NCI-H1930 (cell line): ENCODE results near the gene CRABP2.

Experiments used
- DNase-seq, 2 experiments: peaks; one replicate each; lab custom pipeline; 2025; lab: John Stamatoyannopoulos, UW

The CRABP2 gene

DNA sequence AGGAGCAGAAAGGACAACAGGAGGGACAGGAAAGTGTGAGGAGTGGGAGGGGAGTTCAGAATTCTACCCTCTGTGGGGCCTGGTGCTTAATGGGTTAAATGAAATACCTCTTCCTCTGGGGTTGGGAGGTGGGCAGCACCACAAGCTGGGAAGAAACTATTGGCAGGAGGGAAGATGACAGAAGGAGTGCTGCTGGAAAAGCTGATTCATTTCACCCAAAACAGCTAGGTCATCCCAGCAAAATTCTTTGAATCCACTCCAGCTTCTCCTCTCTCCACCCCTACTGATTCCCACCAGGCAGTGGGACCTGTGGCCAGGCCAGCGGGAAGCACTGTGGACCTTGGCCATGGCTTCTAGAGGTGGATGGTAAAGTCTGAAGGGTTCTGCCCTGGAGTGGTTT lies 50.7 kb downstream of the CRABP2 start:
- no peak for DNase-seq

DNA sequence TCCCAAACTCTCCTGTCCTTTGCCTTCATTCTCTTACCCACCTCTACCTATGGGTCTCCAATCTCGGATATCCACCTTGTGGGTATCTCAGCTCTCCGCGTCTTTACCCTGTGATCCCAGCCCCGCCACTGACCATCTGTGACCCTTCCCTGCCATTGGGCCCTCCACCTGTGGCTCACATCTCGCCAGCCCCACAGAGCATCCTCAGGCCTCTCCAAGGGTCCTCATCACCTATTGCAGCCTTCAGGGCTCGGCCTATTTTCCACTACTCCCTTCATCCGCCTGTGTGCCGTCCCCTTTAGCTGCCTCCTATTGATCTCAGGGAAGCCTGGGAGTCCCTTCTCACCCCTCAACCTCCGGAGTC lies 52.4 kb downstream of the CRABP2 start:
- no peak for DNase-seq

DNA sequence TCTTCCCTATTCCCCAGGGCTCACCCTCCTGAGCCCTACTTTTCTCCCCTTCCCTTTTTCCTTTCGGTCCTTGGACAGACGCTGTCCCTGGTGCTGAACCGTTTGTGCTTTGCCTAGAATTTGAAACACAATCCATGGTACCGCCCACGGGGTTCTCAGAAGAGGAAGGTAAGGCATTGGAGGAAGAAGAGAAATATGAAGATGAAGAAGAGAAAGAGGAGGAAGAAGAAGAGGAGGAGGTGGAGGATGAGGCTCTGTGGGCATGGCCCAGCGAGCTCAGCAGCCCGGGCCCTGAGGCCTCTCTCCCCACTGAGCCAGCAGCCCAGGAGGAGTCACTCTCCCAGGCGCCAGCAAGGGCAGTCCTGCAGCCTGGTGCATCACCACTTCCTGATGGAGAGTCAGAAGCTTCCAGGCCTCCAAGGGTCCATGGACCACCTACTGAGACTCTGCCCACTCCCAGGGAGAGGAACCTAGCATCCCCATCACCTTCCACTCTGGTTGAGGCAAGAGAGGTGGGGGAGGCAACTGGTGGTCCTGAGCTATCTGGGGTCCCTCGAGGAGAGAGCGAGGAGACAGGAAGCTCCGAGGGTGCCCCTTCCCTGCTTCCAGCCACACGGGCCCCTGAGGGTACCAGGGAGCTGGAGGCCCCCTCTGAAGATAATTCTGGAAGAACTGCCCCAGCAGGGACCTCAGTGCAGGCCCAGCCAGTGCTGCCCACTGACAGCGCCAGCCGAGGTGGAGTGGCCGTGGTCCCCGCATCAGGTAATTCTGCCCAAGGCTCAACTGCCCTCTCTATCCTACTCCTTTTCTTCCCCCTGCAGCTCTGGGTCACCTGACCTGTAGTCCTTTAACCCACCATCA lies 53.0 kb downstream of the CRABP2 start:
- no peak for DNase-seq
